Esophagus squamous epithelium (tissue), 5 donors: ENCODE measurements around the gene BMP7. TPM values are rescaled to one million over a fixed set of nuclear protein-coding genes. Genes with fewer than 3 reads are reported as not detected.

Experiments used
- DNase-seq: peaks from one replicate; lab custom pipeline; 2025; lab: John Stamatoyannopoulos, UW
- H3K27ac ChIP-seq, 4 donors: fragments of 200-600 bp; sonication (generic); one replicate each; pipeline ENCODE4 v1.5.1; 2016 to 2019; ENCODE audit warnings: mild to moderate bottlenecking in 1 of 4
- H3K27me3 ChIP-seq, 4 donors: fragments of 200-600 bp; sonication (generic); 1 replicate in 3 of 4; 2 replicates in 1 of 4; pipeline versions ENCODE4 v1.5.1 to v1.6.0; 2017 to 2021; ENCODE audit warnings: antibody characterized with exemption in 1 of 4
- H3K36me3 ChIP-seq, 3 donors: fragments of 200-600 bp; sonication (generic); one replicate each; pipeline ENCODE4 v1.5.1; 2016 to 2019
- H3K4me1 ChIP-seq, 3 donors: fragments of 200-600 bp; sonication (generic); one replicate each; pipeline ENCODE4 v1.5.1; 2017 to 2019
- H3K4me3 ChIP-seq, 4 donors: fragments of 200-600 bp; sonication (generic); 1 replicate in 3 of 4; 2 replicates in 1 of 4; pipeline ENCODE4 v1.5.1; 2016 to 2019; ENCODE audit warnings: mild to moderate bottlenecking in 2 of 4, moderate library complexity in 1 of 4
- H3K9me3 ChIP-seq, 3 donors: fragments of 200-600 bp; sonication (generic); one replicate each; pipeline ENCODE4 v1.5.1; 2016 to 2019
- POLR2A ChIP-seq, 4 donors: fragments of 450-650 bp; IDR thresholded peaks; one replicate each; pipeline ENCODE4 v1.6.1; 2017; ENCODE audit warnings: antibody characterized with exemption in 4 of 4, mild to moderate bottlenecking in 4 of 4, moderate library complexity in 3 of 4
- WGBS, 2 donors: methylation state at CpG; one replicate each; pipeline ENCODE4 v1.1.5; 2018; 5-methylcytosine and 5-hydroxymethylcytosine counted together
- intact Hi-C: fragments of 100-400 bp; cut with DNase I; formaldehyde crosslinking; loops from one replicate; pipeline ENCODE4 v1.15.0; 2022
- total RNA-seq, 4 donors: library from RNA; depleted of rRNA; stranded (reverse); fragments of >200 nt; gene quantifications; one replicate each; pipeline ENCODE4 v1.1.0, GENCODE V29; 2016
- TF ChIP-seq, protein P1 (sequence below), 6 experiments: fragments of 450-650 bp in 4 of 6; fragments of 200-600 bp in 2 of 6; sonication (generic) in 2 of 6; IDR thresholded peaks; one replicate each; pipeline ENCODE4 v1.5.1; 2016 to 2019; ENCODE audit warnings: antibody characterized with exemption in 6 of 6, mild to moderate bottlenecking in 4 of 6, moderate library complexity in 4 of 6
- donor health status: DM: yes; HTN: yes; CAD: no.

Gene BMP7
- total RNA-seq, 4 donors from 2014 or later: 21.8 to 59.8 (median 35.1) TPM

DNA sequence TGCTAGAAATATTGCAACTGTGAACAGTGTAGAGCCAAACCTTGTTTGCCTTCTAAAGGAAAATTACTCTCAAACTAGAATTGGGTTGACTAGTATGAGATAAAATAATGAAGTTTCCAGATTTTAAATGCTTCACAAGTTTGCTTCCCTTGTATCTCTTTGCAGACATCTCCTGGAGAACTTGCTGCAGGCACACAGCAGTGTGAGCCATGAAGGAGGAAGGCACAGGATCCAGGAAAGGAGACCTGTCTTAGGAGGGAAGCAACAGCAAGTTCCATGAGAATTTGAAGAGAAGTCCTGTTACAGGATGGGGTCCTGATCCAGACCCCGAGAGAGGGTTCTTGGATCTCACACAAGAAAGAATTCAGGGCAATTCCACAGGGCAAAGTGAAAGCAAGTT is 115.9 kb downstream of the BMP7 start:
- no peak for TF ChIP-seq POLR2A (IDR thresholded peaks at IDR 0.05)
- TF ChIP-seq, protein P1, sequence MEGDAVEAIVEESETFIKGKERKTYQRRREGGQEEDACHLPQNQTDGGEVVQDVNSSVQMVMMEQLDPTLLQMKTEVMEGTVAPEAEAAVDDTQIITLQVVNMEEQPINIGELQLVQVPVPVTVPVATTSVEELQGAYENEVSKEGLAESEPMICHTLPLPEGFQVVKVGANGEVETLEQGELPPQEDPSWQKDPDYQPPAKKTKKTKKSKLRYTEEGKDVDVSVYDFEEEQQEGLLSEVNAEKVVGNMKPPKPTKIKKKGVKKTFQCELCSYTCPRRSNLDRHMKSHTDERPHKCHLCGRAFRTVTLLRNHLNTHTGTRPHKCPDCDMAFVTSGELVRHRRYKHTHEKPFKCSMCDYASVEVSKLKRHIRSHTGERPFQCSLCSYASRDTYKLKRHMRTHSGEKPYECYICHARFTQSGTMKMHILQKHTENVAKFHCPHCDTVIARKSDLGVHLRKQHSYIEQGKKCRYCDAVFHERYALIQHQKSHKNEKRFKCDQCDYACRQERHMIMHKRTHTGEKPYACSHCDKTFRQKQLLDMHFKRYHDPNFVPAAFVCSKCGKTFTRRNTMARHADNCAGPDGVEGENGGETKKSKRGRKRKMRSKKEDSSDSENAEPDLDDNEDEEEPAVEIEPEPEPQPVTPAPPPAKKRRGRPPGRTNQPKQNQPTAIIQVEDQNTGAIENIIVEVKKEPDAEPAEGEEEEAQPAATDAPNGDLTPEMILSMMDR (IDR thresholded peaks at IDR 0.05): no peak
- no peak for DNase-seq
- H3K4me1 ChIP-seq: no peaks in the 10 kb centered on the region
- intact Hi-C loops: no loop called here
- no peaks in the 10 kb centered on the region for H3K9me3 ChIP-seq
- H3K27me3 ChIP-seq: peaks cover 0 to 40% (median 0%) of the 10 kb centered on the region in 4 donors
- H3K4me3 ChIP-seq: no peak overlapping the region
- no peaks in the 10 kb centered on the region for H3K36me3 ChIP-seq
- 50 to 56% methylated on average over 1 of the region's 1 CpG for WGBS, 2 donors
- no peak overlapping the region for H3K27ac ChIP-seq

DNA sequence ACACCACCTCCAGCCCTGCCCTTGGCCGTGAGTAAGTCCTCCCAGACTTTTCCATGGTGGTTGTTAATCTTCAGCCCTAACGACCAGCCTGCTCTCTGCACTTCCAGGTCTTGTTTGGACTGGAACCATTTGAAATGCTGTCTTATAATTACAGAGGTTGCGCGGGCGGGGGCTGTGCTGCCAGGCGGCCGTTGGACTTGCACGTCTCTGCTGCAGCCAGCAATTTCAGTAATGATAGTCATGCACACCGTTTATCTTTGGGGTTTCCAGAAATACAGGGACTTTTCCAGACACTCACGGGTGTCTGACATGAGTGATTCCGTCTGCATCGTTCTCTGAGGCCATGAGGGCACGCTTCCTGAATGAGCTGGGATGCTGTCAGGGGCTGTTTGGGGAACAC is 118.2 kb downstream of the BMP7 start:
- H3K36me3 ChIP-seq: no peaks in the 10 kb centered on the region
- H3K4me1 ChIP-seq: no peaks in the 10 kb centered on the region
- H3K27ac ChIP-seq: no peak overlapping the region
- H3K4me3 ChIP-seq: no peak overlapping the region
- no peak for DNase-seq
- TF ChIP-seq POLR2A (IDR thresholded peaks at IDR 0.05): no peak
- TF ChIP-seq, protein P1 (IDR thresholded peaks at IDR 0.05): no peak
- WGBS, 2 donors: 9 to 33% methylated on average over 7 to 9 of the region's 13 CpGs
- H3K9me3 ChIP-seq: no peaks in the 10 kb centered on the region
- intact Hi-C loops: no loop called here
- peaks cover 0 to 45% (median 0%) of the 10 kb centered on the region in 4 donors for H3K27me3 ChIP-seq

DNA sequence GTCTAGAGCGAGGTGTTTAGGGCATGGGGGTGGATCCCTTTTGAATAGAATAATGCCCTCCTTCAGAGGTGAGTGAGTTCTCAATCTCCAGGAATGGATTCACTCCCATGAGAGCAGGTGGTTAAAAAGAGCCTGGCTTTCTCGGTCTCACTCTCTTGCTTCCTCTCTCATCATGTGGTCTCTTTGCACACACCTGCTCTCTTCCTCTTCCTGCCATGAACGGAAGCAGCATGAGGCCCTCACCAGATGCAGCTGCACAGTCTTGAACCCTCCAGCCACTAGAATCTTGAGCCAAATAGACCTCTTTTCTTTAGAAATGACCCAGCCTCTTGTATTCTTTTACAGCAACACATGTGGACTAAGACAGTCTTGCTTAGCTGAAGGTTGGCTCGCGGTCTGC is 119.3 kb downstream of the BMP7 start:
- DNase-seq: no peak
- Histone ChIP-seq H3K36me3 (no peaks in the 10 kb centered on the region), H3K4me1 (no peaks in the 10 kb centered on the region), H3K4me3 (no peak overlapping the region), H3K9me3 (no peaks in the 10 kb centered on the region), H3K27me3 (peaks cover 0 to 51% (median 0%) of the 10 kb centered on the region in 4 donors), H3K27ac (no peak overlapping the region)
- no peak for TF ChIP-seq POLR2A (IDR thresholded peaks at IDR 0.05)
- TF ChIP-seq, protein P1 (IDR thresholded peaks at IDR 0.05): no peak
- intact Hi-C loops: no loop called here
- 83 to 84% methylated on average over 5 of the region's 5 CpGs for WGBS, 2 donors

DNA sequence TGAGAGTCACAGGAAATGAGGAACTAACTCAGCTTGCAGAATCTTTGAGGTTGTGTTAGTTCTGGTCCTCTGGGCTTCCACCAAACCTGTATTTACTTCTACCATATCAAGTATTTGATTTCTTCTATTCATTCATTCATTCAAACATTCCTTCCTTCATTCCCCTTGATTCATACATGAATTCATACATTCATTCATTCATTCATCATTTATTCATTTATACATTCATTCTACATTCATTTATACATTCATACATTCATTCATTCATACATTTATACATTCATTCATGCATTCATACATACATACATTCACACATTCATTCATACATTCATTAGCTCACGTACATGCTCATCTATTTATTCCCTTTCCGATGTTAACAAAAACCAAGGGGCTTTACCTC is 120.3 kb downstream of the BMP7 start:
- peaks cover 0 to 56% (median 0%) of the 10 kb centered on the region in 4 donors for H3K27me3 ChIP-seq
- no peaks in the 10 kb centered on the region for H3K9me3 ChIP-seq
- 92 to 97% methylated on average over 2 of the region's 2 CpGs for WGBS, 2 donors
- no peak for TF ChIP-seq POLR2A (IDR thresholded peaks at IDR 0.05)
- TF ChIP-seq, protein P1 (IDR thresholded peaks at IDR 0.05): no peak
- no peak for DNase-seq
- H3K4me1 ChIP-seq: no peaks in the 10 kb centered on the region
- no peak overlapping the region for H3K4me3 ChIP-seq
- no peak overlapping the region for H3K27ac ChIP-seq
- no peaks in the 10 kb centered on the region for H3K36me3 ChIP-seq
- intact Hi-C loops: no loop called here

DNA sequence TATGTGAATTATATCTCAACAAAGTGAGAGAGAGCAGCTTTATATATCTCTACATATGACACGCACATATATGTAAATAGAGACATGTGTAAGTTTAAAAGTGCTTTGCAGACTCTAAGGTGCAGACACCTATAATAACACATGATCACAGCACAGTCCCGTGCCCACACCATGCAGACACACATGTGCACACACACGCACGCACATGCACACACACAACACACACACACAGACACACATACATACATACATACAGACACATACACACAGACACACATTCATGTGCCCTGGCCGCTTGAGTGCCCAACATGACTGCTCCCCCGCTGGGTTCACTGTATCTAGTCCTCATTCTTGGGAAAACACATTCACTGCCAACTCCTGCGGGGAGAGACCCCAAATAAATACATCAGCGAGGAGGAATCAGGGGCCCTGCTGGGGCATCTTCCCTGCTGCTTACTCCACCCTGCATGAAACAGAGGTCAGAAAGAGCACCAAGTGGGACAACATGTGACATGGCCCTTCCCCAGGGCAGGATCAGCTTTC is 121.3 kb downstream of the BMP7 start:
- H3K4me1 ChIP-seq: no peaks in the 10 kb centered on the region
- H3K27me3 ChIP-seq: peaks cover 0 to 56% (median 0%) of the 10 kb centered on the region in 4 donors
- no peaks in the 10 kb centered on the region for H3K9me3 ChIP-seq
- TF ChIP-seq, protein P1 (IDR thresholded peaks at IDR 0.05): no peak
- no peak for TF ChIP-seq POLR2A (IDR thresholded peaks at IDR 0.05)
- H3K36me3 ChIP-seq: no peaks in the 10 kb centered on the region
- no peak overlapping the region for H3K4me3 ChIP-seq
- 83 to 84% methylated on average over 6 to 8 of the region's 8 CpGs for WGBS, 2 donors
- intact Hi-C loops: no loop called here
- DNase-seq: no peak
- H3K27ac ChIP-seq: no peak overlapping the region
